ENCODE measurements around the gene CBY3. TPM values are rescaled to one million over a fixed set of nuclear protein-coding genes. Genes with fewer than 3 reads are reported as not detected.

CBY3 gene
- total and polyA plus RNA-seq, 2 of the 13 experiments (the other 11 are each of a cell fraction or from before 2014, with no cell fraction given) = not detected

- TF ChIP-seq MTF1 (CRISPR knock-in tag; IDR thresholded peaks at IDR 0.05) (no peak), NFYB (CRISPR knock-in tag; IDR thresholded peaks at IDR 0.05) (no peak), ZNF530 (CRISPR knock-in tag; IDR thresholded peaks at IDR 0.05; ENCODE audit: low read depth) (no peak), ZBTB39 (CRISPR knock-in tag; IDR thresholded peaks at IDR 0.05) (no peak), PPARG (CRISPR knock-in tag; conservative IDR thresholded peaks at IDR 0.05) (peak; percentile 81), ZBTB33 (CRISPR knock-in tag; IDR thresholded peaks at IDR 0.05) (peak; percentile 68), CENPT (CRISPR knock-in tag; IDR thresholded peaks at IDR 0.05; ENCODE audit: low read depth) (no peak), NFE2 (CRISPR knock-in tag; IDR thresholded peaks at IDR 0.05) (no peak), NRL (CRISPR knock-in tag; IDR thresholded peaks at IDR 0.05; ENCODE audit: borderline replicate concordance) (no peak), HBP1 (CRISPR knock-in tag; IDR thresholded peaks at IDR 0.05; ENCODE audit: low read depth) (0 out of 2 replicates have a peak, but pooled peaks have one; percentile 51), CHD4 (IDR thresholded peaks at IDR 0.05; ENCODE audit: borderline replicate concordance, low read length) (peak; percentile 98; the same call in 1 of the 2 replicates), ZNF747 (CRISPR knock-in tag; IDR thresholded peaks at IDR 0.05; ENCODE audit: borderline replicate concordance) (peak; percentile 67; the same call in 1 of the 2 replicates), ZNF639 (CRISPR knock-in tag; conservative IDR thresholded peaks at IDR 0.05) (no peak; the same call in 1 of the 2 replicates), FOXK1 (CRISPR knock-in tag; IDR thresholded peaks at IDR 0.05; ENCODE audit: borderline replicate concordance, low read depth) (peak; percentile 4; the same call in 1 of the 2 replicates), ZNF235 (CRISPR knock-in tag; IDR thresholded peaks at IDR 0.05; ENCODE audit: borderline replicate concordance) (no peak), ZNF710 (CRISPR knock-in tag; IDR thresholded peaks at IDR 0.05; ENCODE audit: borderline replicate concordance) (peak; percentile 85; the same call in 1 of the 2 replicates), ZNF232 (CRISPR knock-in tag; IDR thresholded peaks at IDR 0.05; ENCODE audit: borderline replicate concordance) (no peak; the same call in 1 of the 2 replicates), ZNF878 (CRISPR knock-in tag; IDR thresholded peaks at IDR 0.05) (peak; percentile 22; the same call in 1 of the 2 replicates), TBX2 (CRISPR knock-in tag; IDR thresholded peaks at IDR 0.05; ENCODE audit: borderline replicate concordance) (peak; percentile 70), ZNF629 (CRISPR knock-in tag; conservative IDR thresholded peaks at IDR 0.05) (peak; percentile 54; the same call in 1 of the 2 replicates)
These were observed 637 bp downstream of the CBY3 start (continued) for GRCh38 chr5:179680014-179680779.

All from HepG2 (cell line).